PC-9 (cell line): Measurements from ENCODE around the gene TBC1D16.

Experiments used
- CTCF ChIP-seq: fragments of 200-600 bp; sonication (generic); conservative IDR thresholded peaks from 2 replicates; pipeline ENCODE4 v1.6.1; 2017; ENCODE audit warnings: mixed run types, antibody characterized with exemption, mild to moderate bottlenecking, moderate library complexity
- EZH2 ChIP-seq: fragments of 200-600 bp; sonication (generic); IDR thresholded peaks from 2 replicates; pipeline ENCODE4 v1.8.0; 2017; ENCODE audit warnings: antibody characterized with exemption, low read depth

- TF ChIP-seq CTCF, result no peak
- TF ChIP-seq EZH2, result no peak
Measured at GRCh38 chr17:80043963-80044362, 8.3 kb upstream of the TBC1D16 start.
